Prostate gland (tissue), 2 donors: ENCODE measurements around the gene SNX9.

Experiments used
- CTCF ChIP-seq, 4 experiments: fragments of 200-600 bp in 2 of 4; fragments of 450-650 bp in 2 of 4; sonication (generic) in 2 of 4; IDR thresholded peaks; 1 replicate in 3 of 4; 2 replicates in 1 of 4; pipeline ENCODE4 v1.5.1; 2016 to 2019; ENCODE audit warnings: antibody characterized with exemption in 4 of 4, mild to moderate bottlenecking in 2 of 4, moderate library complexity in 2 of 4
- POLR2AphosphoS5 ChIP-seq: sonication (generic); formaldehyde crosslinking; IDR thresholded peaks from one replicate; pipeline ENCODE4 v1.6.1; 2017; ENCODE audit warnings: antibody characterized with exemption

GRCh38 chr6:157847846-157848245 is 24.8 kb downstream of the SNX9 start:
- TF ChIP-seq CTCF (IDR thresholded peaks at IDR 0.05) (no peak), POLR2AphosphoS5 (no peak)
